ENCODE measurements around the gene SUPT4H1. TPM values are rescaled to one million over a fixed set of nuclear protein-coding genes. Genes with fewer than 3 reads are reported as not detected.
A peak's percentile ranks its signal among the peaks of the same experiment; 100 is the strongest.

SUPT4H1 gene
- total and polyA plus RNA-seq, 9 of the 15 experiments (the other 6 are each of a cell fraction or from before 2014, with no cell fraction given), result 62.1 to 320 (median 117) TPM

DNA sequence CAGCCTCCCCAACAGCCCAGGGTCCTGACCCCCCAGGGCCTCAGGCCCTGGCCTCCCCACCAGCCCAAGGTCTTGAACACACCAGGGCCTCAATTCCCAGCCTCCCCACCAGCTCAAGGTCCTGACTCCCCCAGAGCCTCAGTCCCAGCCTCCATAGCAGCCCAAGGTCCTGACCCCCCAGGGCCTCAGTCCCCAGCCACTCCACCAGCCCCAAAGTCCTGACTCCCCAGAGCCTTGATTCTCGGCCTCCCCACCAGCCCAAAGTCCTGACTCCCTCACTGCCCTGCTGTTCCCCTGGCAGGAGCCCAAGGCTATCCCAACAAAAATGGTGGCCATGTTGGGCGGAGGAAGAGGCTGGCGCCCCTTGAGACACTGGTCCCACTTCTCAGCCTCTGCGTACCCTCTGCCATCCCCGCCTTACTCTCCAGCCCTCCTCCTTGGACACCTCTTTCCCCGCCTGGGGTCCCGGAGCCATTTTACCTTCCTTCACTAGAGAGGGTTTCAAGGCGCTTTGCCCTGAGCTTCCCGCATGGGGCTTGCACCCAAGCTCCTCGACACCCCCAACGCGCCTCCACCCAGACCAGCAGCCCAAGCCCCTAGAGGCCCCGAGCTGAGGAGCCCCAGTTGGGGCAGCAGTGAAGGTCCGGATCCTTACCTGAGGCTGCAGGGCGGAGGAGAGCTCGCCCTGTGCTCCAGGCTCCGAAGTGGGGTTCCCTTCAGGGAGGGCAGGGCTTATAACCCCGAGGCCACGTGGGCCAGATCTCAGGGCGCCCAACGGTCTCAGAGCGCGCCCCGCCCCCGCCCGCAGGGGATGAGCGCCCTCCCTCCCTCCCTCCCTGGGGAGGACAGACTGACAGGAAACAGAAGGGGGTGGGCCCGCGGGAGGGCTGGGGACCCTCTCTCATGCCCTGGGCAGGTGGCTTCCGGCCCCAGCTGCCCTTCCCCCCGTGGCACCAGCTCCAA lies 19.9 kb downstream of the SUPT4H1 start (continued):
- TF ChIP-seq, protein P1, sequence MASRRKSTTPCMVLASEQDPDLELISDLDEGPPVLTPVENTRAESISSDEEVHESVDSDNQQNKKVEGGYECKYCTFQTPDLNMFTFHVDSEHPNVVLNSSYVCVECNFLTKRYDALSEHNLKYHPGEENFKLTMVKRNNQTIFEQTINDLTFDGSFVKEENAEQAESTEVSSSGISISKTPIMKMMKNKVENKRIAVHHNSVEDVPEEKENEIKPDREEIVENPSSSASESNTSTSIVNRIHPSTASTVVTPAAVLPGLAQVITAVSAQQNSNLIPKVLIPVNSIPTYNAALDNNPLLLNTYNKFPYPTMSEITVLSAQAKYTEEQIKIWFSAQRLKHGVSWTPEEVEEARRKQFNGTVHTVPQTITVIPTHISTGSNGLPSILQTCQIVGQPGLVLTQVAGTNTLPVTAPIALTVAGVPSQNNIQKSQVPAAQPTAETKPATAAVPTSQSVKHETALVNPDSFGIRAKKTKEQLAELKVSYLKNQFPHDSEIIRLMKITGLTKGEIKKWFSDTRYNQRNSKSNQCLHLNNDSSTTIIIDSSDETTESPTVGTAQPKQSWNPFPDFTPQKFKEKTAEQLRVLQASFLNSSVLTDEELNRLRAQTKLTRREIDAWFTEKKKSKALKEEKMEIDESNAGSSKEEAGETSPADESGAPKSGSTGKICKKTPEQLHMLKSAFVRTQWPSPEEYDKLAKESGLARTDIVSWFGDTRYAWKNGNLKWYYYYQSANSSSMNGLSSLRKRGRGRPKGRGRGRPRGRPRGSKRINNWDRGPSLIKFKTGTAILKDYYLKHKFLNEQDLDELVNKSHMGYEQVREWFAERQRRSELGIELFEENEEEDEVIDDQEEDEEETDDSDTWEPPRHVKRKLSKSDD (conservative IDR thresholded peaks at IDR 0.05; ENCODE audit: low read length), result 0 out of 2 replicates have a peak, but pooled peaks have one; percentile 39
- TF ChIP-seq SRSF1 (IDR thresholded peaks at IDR 0.05; ENCODE audit: low read depth, low read length) (peak; percentile 97), TEAD1 (CRISPR knock-in tag; IDR thresholded peaks at IDR 0.05) (peak in 1 of 2 experiments; percentile 67; a peak in 2 of 4 replicates), NFYB (IDR thresholded peaks at IDR 0.05; ENCODE audit: extremely low read depth, insufficient read length) (no peak), MECOM (CRISPR knock-in tag; IDR thresholded peaks at IDR 0.05) (no peak), RUNX1 (IDR thresholded peaks at IDR 0.05; ENCODE audit: low read depth) (no peak), FOXM1 (IDR thresholded peaks at IDR 0.05; ENCODE audit: low read depth) (0 out of 2 replicates have a peak, but pooled peaks have one; percentile 8), FOXM1 (CRISPR knock-in tag; IDR thresholded peaks at IDR 0.05; ENCODE audit: low read depth) (no peak), CBX1 (IDR thresholded peaks at IDR 0.05; ENCODE audit: low read depth) (peak; percentile 99), ATF7 (IDR thresholded peaks at IDR 0.05) (peak; percentile 51; the same call in 1 of the 2 replicates), FIP1L1 (IDR thresholded peaks at IDR 0.05; ENCODE audit: low read depth, low read length, poor library complexity, severe bottlenecking) (peak; percentile 94), BHLHE40 (IDR thresholded peaks at IDR 0.05; ENCODE audit: low read length) (no peak), ZNF263 (CRISPR knock-in tag; IDR thresholded peaks at IDR 0.05; ENCODE audit: borderline replicate concordance) (peak; percentile 96), WHSC1 (IDR thresholded peaks at IDR 0.05; ENCODE audit: low read length) (no peak), BRD4 (IDR thresholded peaks at IDR 0.05) (peak; percentile 47), ASH1L (IDR thresholded peaks at IDR 0.05; ENCODE audit: borderline replicate concordance, low read depth, partially characterized antibody) (no peak)
- TF ChIP-seq, protein P2, sequence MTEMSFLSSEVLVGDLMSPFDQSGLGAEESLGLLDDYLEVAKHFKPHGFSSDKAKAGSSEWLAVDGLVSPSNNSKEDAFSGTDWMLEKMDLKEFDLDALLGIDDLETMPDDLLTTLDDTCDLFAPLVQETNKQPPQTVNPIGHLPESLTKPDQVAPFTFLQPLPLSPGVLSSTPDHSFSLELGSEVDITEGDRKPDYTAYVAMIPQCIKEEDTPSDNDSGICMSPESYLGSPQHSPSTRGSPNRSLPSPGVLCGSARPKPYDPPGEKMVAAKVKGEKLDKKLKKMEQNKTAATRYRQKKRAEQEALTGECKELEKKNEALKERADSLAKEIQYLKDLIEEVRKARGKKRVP (CRISPR knock-in tag; IDR thresholded peaks at IDR 0.05), result peak; percentile 25; the same call in 1 of the 2 replicates
- TF ChIP-seq, protein P3, sequence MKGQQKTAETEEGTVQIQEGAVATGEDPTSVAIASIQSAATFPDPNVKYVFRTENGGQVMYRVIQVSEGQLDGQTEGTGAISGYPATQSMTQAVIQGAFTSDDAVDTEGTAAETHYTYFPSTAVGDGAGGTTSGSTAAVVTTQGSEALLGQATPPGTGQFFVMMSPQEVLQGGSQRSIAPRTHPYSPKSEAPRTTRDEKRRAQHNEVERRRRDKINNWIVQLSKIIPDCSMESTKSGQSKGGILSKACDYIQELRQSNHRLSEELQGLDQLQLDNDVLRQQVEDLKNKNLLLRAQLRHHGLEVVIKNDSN (CRISPR knock-in tag; IDR thresholded peaks at IDR 0.05), result peak; percentile 98
